ENCODE results near the gene CTDSPL.

Gene CTDSPL

GRCh38 chr3:37990527-37990926 is 128.8 kb downstream of the CTDSPL start, which contains the start of gene VILL:
Gene VILL, plus strand, starts transcription at chr3:37990786. Its CDS starts 2,887 bp downstream, at chr3:37993673.
- TF ChIP-seq ZNF8 (CRISPR knock-in tag; IDR thresholded peaks at IDR 0.05) = no peak
- no peak for TF ChIP-seq ZNF70 (CRISPR knock-in tag; IDR thresholded peaks at IDR 0.05)
- ATAC-seq = no peak

GRCh38 chr3:37991109-37991508 is 129.4 kb downstream of the CTDSPL start:
- no peak for TF ChIP-seq ZC3H10 (CRISPR knock-in tag; IDR thresholded peaks at IDR 0.05)
- no peak for TF ChIP-seq TOX (CRISPR knock-in tag; IDR thresholded peaks at IDR 0.05; ENCODE audit: borderline replicate concordance)
- TF ChIP-seq GLIS3 (CRISPR knock-in tag; IDR thresholded peaks at IDR 0.05) = no peak
- TF ChIP-seq ZFP3 (CRISPR knock-in tag; IDR thresholded peaks at IDR 0.05) = no peak
- no peak for TF ChIP-seq SNAI2 (CRISPR knock-in tag; IDR thresholded peaks at IDR 0.05)
- TF ChIP-seq ARNTL (CRISPR knock-in tag; IDR thresholded peaks at IDR 0.05; ENCODE audit: borderline replicate concordance, low read depth) = no peak
- no peak for TF ChIP-seq PPARA (CRISPR knock-in tag; IDR thresholded peaks at IDR 0.05; ENCODE audit: borderline replicate concordance)
- TF ChIP-seq TSHZ2 (CRISPR knock-in tag; IDR thresholded peaks at IDR 0.05) = no peak
- TF ChIP-seq ZNF565 (CRISPR knock-in tag; conservative IDR thresholded peaks at IDR 0.05; ENCODE audit: low read depth) = no peak
- TF ChIP-seq CREB5 (CRISPR knock-in tag; IDR thresholded peaks at IDR 0.05; ENCODE audit: low read depth) = no peak
- TF ChIP-seq OSR1 (CRISPR knock-in tag; IDR thresholded peaks at IDR 0.05) = no peak
- no peak for TF ChIP-seq CSRNP3 (CRISPR knock-in tag; IDR thresholded peaks at IDR 0.05)
- TF ChIP-seq ESRRG (CRISPR knock-in tag; IDR thresholded peaks at IDR 0.05) = no peak
- TF ChIP-seq BACH2 (CRISPR knock-in tag; IDR thresholded peaks at IDR 0.05; ENCODE audit: borderline replicate concordance) = no peak
- no peak for TF ChIP-seq ZFP30 (CRISPR knock-in tag; IDR thresholded peaks at IDR 0.05)
- TF ChIP-seq RARB (CRISPR knock-in tag; IDR thresholded peaks at IDR 0.05) = no peak
- TF ChIP-seq TCF4 (CRISPR knock-in tag; IDR thresholded peaks at IDR 0.05; ENCODE audit: borderline replicate concordance) = no peak
- TF ChIP-seq POU6F1 (CRISPR knock-in tag; IDR thresholded peaks at IDR 0.05; ENCODE audit: borderline replicate concordance, low read depth) = no peak

GRCh38 chr3:37991823-37992222 is 130.1 kb downstream of the CTDSPL start:
- no peak for TF ChIP-seq CREB5 (CRISPR knock-in tag; IDR thresholded peaks at IDR 0.05; ENCODE audit: low read depth)
- no peak for TF ChIP-seq ZC3H10 (CRISPR knock-in tag; IDR thresholded peaks at IDR 0.05)
- no peak for TF ChIP-seq TCF4 (CRISPR knock-in tag; IDR thresholded peaks at IDR 0.05; ENCODE audit: borderline replicate concordance)
- TF ChIP-seq ZNF565 (CRISPR knock-in tag; conservative IDR thresholded peaks at IDR 0.05; ENCODE audit: low read depth) = no peak
- TF ChIP-seq ISL1 (CRISPR knock-in tag; IDR thresholded peaks at IDR 0.05) = no peak
- TF ChIP-seq CSDC2 (CRISPR knock-in tag; IDR thresholded peaks at IDR 0.05) = no peak
- TF ChIP-seq ZFP30 (CRISPR knock-in tag; IDR thresholded peaks at IDR 0.05) = no peak
- TF ChIP-seq OSR1 (CRISPR knock-in tag; IDR thresholded peaks at IDR 0.05) = no peak
- no peak for TF ChIP-seq PATZ1 (CRISPR knock-in tag; IDR thresholded peaks at IDR 0.05; ENCODE audit: borderline replicate concordance)
- no peak for TF ChIP-seq CSRNP3 (CRISPR knock-in tag; IDR thresholded peaks at IDR 0.05)
- no peak for TF ChIP-seq RARB (CRISPR knock-in tag; IDR thresholded peaks at IDR 0.05)
- TF ChIP-seq ZNF70 (CRISPR knock-in tag; IDR thresholded peaks at IDR 0.05) = no peak
- TF ChIP-seq SNAI2 (CRISPR knock-in tag; IDR thresholded peaks at IDR 0.05) = no peak
- TF ChIP-seq TOX (CRISPR knock-in tag; IDR thresholded peaks at IDR 0.05; ENCODE audit: borderline replicate concordance) = no peak
- no peak for TF ChIP-seq BACH2 (CRISPR knock-in tag; IDR thresholded peaks at IDR 0.05; ENCODE audit: borderline replicate concordance)
- TF ChIP-seq ZFP3 (CRISPR knock-in tag; IDR thresholded peaks at IDR 0.05) = no peak
- TF ChIP-seq ZNF8 (CRISPR knock-in tag; IDR thresholded peaks at IDR 0.05) = no peak
- no peak for TF ChIP-seq POU6F1 (CRISPR knock-in tag; IDR thresholded peaks at IDR 0.05; ENCODE audit: borderline replicate concordance, low read depth)
- no peak for TF ChIP-seq ARNTL (CRISPR knock-in tag; IDR thresholded peaks at IDR 0.05; ENCODE audit: borderline replicate concordance, low read depth)
- ATAC-seq = no peak

More at GRCh38 chr3:37991109-37991508, 129.4 kb downstream of the CTDSPL start:
- ATAC-seq = no peak

Measured in SK-N-SH treated with all-trans-retinoic acid at 6 μM for 48 hours (cell line).